Left forelimb (tissue), 1 donor: Measurements from ENCODE around the gene CCDC12.
"Not testable (repeated sequence)": the region's sequence is repeated elsewhere in the genome, so short reads cannot be mapped to it uniquely, and the experiment has no call there.

Source experiments
- DNase-seq: peaks from one replicate; pipeline ENCODE4 v3.0.0-alpha.2; 2018; ENCODE audit warnings: low spot score

The CCDC12 gene

GRCh38 chr3:46978985-46979944 lies 2.7 kb upstream of the CCDC12 start, which contains the start of gene NBEAL2:
NBEAL2 (plus strand) TSS chr3:46979666; CDS start chr3:46979862, 196 bp downstream.
- DNase-seq, result peak; percentile 88

DNA sequence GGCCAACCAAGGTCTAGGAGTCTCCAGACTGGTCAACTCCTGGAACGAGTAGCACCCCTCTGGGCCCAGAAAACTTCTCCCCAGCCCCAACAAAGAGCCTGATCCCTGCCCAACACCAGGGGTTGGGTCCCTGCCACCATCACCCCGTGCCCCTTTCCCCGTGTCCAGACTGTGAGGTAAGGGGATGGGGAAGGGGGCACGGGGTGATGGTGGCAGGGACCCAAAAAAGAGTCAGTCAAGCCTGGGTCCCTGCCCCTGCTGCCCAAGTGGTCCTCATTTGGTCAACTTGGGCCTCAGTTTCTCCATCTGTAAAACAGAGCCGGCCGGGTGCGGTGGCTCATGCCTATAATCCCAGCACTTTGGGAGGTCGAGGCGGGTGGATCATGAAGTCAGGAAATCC lies 1.8 kb upstream of the CCDC12 start:
- DNase-seq, result no peak

DNA sequence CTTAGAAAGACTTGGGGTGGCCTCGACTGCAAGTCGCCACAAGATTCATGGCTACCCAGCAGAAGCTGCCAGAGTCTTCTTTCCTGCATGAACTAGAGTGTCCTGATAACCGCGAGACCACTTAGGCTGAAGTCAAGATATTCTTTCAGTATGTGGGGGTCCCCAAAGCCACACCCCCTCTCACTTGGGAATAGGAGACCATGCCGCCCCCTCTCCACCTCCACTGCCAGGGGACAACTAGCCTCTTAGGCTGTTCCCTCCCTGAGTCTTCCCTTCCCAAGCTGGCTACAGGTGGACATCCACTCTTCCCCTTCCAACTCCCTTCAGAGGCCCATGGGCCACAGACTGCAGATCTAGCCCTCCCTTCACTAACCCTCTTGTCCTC lies 1.3 kb upstream of the CCDC12 start:
- DNase-seq, result no peak

DNA sequence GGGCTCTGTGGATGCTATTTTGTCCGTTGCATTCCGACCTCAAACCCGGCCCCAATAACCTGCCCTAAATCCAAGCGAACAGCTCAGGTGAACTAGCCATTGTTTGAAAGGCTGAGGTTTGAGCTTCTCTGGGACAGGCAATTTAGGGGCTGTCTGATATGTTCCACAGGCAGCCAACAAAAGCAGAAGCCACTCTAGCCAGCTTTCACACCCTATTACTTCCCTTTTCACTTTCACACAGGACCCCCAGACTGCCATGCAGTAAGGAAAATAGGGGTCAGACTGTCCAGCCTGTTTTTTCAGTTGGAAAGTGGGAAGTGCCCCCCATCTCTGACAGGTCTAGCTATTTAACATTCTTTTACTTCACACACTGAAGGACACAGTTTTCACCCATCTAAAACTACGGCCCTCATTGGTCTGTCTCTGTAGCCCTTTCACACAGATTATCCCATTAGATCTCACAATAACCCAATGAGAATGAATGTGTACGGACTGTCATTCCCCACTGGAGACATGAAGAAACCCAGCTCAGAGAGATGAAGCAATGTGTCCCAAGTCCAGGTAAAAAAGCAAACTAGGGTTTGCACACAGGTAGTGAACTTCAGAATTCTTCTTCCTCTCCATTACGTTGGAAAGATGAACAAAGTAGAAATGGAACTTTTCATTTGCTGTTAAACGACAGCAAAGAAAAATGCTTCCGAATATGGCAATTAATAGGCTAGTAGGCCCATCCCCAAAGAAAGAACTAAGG lies 1.9 kb downstream of the CCDC12 start:
- no peak for DNase-seq

GRCh38 chr3:46972396-46972795 lies 4.1 kb downstream of the CCDC12 start:
- no peak for DNase-seq

DNA sequence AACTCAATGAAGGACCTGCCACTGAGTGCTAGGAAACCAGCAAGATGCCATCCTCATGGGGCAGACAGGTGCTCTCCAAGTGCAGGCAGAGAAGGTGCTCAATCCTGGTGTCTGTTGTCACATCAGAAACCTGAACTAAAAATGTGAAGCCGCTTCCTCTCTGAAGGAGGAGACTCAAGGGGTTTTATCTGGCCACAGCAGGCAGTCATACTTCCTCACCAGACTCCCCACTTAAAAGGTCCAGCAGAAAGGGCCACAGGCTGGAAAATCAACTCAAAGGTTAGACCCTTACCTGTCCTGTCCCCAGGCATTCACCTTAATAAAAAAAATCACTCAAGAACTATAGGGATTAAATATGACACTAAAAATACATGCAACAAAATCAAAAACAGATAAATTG lies 4.8 kb downstream of the CCDC12 start:
- DNase-seq, result no peak

GRCh38 chr3:46971151-46971550 lies 5.4 kb downstream of the CCDC12 start:
- DNase-seq, result no peak

DNA sequence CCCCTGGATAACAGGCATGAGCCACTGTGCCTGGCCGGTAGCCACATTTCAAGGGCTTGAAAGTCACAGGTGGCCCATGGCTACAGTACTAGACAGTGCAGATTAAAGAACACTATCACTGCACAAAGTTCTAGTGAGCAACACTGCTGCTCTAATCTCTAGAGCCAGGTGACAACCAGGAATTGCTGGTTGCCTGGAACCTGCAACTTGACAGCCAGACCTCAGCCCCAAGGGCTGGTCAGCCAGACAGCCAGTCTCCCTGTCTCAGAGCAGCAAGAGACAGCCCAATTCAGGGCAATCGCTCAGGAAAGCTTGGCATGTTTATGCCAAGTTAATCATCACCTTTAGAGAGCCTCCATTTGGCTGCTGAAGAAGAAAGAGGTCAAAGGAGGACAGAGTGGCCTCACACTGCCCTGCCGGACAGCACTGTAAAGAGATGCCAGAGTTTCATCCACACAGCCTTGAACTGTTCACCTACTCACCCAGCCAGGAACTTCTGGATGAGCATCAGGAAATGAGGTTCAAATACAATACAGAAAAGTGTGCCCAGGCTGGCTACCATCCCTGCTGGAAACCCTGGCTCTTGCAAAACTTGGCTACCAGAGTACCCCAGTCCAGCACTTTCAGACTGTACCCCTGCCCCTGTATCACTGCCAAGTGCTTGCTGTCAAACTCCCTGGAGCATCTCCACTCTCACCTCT lies 6.0 kb downstream of the CCDC12 start:
- no peak for DNase-seq

DNA sequence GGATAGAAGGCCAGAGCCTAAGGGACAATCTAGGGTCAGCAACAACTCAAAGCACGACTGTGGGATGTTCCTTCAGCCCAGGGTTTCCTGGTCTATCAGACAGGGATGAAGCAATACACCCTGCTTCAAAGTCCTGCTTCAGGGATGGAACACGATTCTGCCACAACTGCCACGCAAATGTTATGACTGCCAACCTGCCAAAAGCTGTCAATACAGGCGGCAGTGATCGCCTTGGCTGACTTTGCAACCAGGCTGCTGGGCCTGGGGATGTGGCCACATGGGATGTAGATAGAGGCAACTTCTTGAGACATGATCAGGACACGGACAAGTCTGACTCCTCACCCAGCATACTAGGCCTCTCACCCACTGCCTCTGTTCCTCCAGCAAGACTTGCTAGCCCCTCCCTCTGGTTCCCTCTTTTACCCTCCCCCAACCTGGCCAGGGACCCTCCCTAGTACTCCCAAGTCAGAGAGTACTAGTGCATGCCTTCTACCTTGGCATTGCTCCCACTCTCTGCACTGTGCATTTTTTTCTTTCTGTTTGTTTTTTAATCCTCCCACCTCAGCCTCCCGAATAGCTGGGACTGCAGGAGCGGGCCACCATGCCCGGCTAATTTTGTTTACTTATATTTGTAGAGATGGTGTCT lies 7.6 kb downstream of the CCDC12 start:
- no peak for DNase-seq

- no peak for DNase-seq
Observed at GRCh38 chr3:46966811-46967210, 9.7 kb downstream of the CCDC12 start.

DNA sequence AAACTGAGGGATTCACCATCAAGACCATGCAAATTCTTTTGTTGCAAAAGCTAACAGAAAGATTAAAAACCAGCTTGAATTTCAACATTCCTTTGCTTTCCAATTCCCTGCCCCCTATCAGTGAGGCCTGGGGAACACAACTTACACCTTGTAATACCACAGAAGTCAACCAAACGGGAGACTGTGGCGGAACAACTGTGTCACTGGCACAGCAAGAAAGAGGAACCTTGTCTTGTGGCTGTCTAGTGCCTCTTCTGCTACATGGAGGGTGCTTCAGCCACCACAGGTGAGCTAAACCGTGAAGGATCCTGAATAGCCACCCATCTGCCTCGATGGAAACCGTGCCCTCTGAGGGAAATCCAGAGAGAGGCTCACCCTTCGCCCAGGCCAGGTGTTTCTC lies 11.4 kb downstream of the CCDC12 start:
- DNase-seq, result no peak

GRCh38 chr3:46964038-46964590 lies 12.4 kb downstream of the CCDC12 start:
- DNase-seq, result not testable (repeated sequence)

- no peak for DNase-seq
Observed at GRCh38 chr3:46962990-46963389, 13.6 kb downstream of the CCDC12 start.

DNA sequence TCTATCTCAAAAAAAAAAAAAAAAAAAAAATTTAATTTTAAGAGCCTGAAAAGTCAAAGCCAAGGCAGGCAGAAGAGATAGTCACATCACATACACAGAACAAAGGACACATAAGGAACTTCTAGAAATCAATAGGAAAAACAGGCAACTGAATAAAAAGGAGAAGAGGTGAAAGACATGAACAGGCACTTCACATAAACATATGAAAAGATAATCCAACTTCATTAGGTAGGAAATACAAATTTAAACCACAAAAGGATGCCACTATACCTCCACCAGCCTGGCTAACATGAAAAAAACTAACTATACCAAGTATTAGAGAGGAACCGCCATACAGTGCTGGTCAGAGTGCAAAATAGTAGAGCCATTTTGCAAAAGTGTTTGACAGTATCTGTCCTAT lies 14.1 kb downstream of the CCDC12 start:
- DNase-seq, result no peak

DNA sequence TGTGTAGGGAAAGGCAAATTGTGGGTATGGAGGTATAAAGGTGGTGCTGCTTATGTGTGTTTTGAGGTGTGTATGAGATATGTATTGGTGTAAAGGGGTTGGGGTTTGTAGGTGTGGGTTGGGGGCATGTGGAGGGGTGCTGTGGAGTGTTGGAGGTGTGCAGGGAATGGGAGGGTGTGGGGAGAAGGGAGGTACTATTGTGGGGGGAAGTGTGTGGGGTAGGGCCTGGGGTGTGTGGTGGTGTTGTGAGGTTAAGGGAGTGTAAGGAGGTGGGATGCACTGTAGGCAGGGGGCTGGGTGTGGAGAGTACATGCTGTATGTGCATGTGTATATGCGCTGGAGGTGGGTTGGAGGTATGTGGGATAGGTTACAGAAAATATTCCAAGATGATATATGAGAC lies 15.7 kb downstream of the CCDC12 start:
- no peak for DNase-seq

DNA sequence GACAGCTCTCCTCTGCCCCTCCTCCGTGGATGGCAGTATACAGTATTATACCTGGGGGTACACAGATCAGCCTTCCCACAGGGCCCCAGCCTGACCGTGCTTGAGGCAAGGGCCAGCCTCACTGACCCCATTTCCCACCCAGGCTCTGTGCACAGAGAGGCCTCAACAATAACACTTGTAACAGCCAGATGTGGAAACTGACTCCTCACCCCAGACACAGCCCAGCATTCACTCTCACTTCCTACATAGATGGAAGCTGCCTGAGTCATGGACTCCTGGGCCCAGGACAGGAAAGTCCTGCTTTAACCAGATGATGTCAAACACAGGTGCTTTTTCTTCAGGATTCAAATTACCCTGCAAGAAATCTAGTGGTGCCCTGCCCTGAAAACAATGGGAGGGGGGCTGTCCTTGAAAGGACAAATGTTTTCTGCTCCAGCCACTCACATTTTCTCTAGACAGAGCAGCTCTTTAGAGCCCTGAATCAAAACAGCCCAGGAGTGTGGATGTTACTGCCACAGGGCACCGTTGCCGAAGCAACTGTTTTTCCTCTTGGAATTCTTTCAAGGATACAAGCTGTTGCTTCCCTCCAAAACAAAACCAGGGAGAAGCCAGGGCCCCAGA lies 16.4 kb downstream of the CCDC12 start:
- DNase-seq, result no peak

- DNase-seq, result no peak
Observed at GRCh38 chr3:46959161-46959511, 17.4 kb downstream of the CCDC12 start.

GRCh38 chr3:46958467-46959160 lies 17.9 kb downstream of the CCDC12 start:
- no peak for DNase-seq

DNA sequence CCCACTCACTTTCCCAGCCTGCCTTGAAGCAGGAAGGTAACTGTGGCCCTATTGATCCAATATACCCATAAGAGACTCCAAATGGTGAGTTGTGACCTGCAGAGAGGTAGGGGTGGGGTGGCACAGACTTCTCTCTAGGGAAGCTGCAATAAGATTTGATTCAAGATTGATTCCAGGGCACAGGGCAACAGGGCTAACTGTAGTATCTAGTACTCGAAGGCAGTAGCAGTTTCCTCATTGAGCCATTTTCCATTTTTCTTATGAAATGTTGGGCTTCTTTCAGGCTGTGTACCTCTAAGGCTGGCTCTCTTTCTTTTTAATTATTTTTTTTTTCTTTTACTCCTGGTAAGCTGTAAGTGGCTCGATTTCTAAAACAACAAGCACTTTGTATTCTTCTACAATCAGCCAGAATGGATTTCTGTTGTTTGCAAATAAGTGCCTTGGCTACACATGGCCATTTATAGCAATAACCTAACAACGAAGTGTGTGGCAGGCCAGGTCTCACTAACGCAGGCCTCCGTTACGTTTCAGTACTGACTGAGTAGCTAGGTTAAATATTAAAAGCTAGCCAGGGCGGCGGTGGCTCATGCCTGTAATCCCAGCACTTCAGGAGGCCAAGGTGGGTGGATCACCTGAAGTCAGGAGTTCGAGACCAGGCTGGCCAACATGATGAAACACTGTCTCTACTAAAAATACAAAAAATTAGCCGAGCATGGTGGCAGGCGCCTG lies 19.3 kb downstream of the CCDC12 start:
- DNase-seq, result no peak

DNA sequence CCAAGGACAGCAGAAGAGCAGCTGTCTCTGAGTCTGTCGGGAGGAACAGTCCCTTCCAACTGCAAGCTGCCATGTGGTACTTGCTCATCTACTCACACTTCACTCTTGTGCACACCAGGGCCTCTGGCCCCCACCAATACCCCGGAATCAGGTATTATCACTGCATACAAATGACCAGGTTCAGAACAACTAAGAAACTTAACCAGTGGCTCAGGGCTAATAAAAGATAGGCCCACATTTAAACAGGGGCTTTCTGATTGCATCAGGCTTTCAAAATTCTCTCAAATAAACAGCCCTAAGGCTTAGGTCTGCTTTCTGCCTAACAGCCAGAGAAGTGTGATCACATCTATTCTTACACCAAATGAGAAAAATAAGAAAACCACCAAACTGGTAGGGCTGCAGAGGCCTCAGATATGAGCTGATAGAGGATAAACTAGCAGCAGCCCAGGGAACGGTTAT lies 20.7 kb downstream of the CCDC12 start:
- DNase-seq, result no peak
